Coronary artery (tissue), 2 donors: ENCODE data around the gene MMP15.
A peak's percentile ranks its signal among the peaks of the same experiment; 100 is the strongest.
"Not testable (repeated sequence)": the region's sequence is repeated elsewhere in the genome, so short reads cannot be mapped to it uniquely, and the experiment has no call there.

Source experiments
- DNase-seq: peaks from one replicate; pipeline ENCODE4 v3.0.0-alpha.2; 2017; ENCODE audit warnings: low spot score
- H3K27ac ChIP-seq, 2 donors: fragments of 200-600 bp; sonication (generic); one replicate each; pipeline ENCODE4 v1.5.1; 2016 to 2019
- H3K4me3 ChIP-seq: fragments of 200-600 bp; sonication (generic); 2 replicates; pipeline ENCODE4 v1.5.1; 2016; ENCODE audit warnings: mild to moderate bottlenecking, moderate library complexity
- CTCF ChIP-seq: fragments of 200-600 bp; sonication (generic); IDR thresholded peaks from one replicate; pipeline ENCODE4 v1.5.1; 2019; ENCODE audit warnings: antibody characterized with exemption

The MMP15 gene

GRCh38 chr16:58025351-58026138 is at the start of gene MMP15:
TSS of gene MMP15 (plus strand) at chr16:58025754. CDS start at chr16:58026351, 597 bp downstream.
- H3K4me3 ChIP-seq, result peak within 1 kb of the TSS; percentile 75
- H3K27ac ChIP-seq, result peak within 1 kb of the TSS in 1 of 2 donors; percentile 85
- no peak for TF ChIP-seq CTCF
- DNase-seq, result no peak

- no peak for DNase-seq
- H3K4me3 ChIP-seq, result no peak overlapping the region
- no peak for TF ChIP-seq CTCF
Observed at GRCh38 chr16:57976331-57976796, 49.2 kb upstream of the MMP15 start.

GRCh38 chr16:57977418-57978069 is 48.0 kb upstream of the MMP15 start:
- no peak overlapping the region for H3K4me3 ChIP-seq
- no peak for DNase-seq
- H3K27ac ChIP-seq, result no peak overlapping the region
- TF ChIP-seq CTCF, result no peak

More at GRCh38 chr16:57976331-57976796, 49.2 kb upstream of the MMP15 start:
- no peak overlapping the region for H3K27ac ChIP-seq

- H3K27ac ChIP-seq, DNase-seq, H3K4me3 ChIP-seq: not testable (repeated sequence)
Observed at GRCh38 chr16:57978070-57978465, 47.5 kb upstream of the MMP15 start.

DNA sequence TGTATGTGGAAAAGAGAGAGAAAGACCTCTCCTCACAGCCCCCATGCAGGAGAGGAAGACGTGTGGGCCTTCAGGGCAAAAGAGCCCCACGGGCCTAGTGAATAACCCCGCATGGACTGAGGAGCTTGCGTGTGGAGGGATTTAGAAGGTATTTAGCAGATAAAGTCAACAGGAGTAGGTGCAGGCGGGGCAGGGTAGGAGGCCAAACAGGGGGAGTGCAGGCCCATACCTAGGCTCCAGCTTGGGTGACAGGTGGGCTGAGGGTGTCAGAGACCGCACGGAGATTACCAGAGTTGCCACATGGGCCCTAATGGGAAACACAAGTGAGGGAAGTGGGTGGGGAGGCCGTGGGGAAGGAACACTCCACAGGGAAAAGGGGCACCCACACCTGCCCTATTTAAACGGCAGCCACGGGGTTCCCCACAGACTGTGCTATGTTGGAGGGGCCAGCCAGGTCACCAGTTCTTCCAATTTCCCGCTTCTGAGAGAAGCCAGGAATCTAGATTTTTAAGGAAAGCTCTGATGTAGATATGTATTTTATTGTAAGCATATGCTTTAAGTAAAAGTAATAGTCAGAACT is 46.5 kb upstream of the MMP15 start:
- no peak for TF ChIP-seq CTCF
- H3K4me3 ChIP-seq, result no peak overlapping the region
- no peak for DNase-seq
- H3K27ac ChIP-seq, result no peak overlapping the region

DNA sequence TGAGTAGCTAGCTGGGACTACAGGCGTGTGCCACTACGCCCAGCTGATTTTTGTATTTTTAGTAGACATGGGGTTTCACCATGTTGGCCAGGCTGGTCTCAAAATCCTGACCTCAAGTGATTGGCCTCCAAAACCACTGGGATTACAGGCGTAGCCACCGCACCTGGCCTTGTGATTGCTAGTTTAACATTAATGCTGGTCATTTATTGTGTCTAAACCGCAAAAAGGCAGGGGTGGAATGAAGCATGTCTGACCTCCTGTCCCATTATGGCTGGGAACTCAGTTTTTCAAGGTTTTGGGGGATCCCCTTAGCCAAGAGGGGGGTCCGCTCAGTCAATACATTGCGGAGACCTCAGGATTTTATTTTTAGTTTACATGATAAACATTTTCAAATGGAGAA is 43.9 kb upstream of the MMP15 start:
- no peak overlapping the region for H3K27ac ChIP-seq
- no peak for TF ChIP-seq CTCF
- DNase-seq, result no peak
- H3K4me3 ChIP-seq, result no peak overlapping the region

- no peak overlapping the region for H3K27ac ChIP-seq
- no peak for TF ChIP-seq CTCF
- H3K4me3 ChIP-seq, result no peak overlapping the region
- DNase-seq, result no peak
Observed at GRCh38 chr16:57982385-57982784, 43.2 kb upstream of the MMP15 start.
